IPS-18a (cell line): Measurements from ENCODE around the gene UVSSA.
"Not testable (repeated sequence)": the region's sequence is repeated elsewhere in the genome, so short reads cannot be mapped to it uniquely, and the experiment has no call there.

Experiments
- H3K27ac ChIP-seq: one replicate; pipeline ENCODE4 v1.5.1; 2013; ENCODE audit warnings: low read length
- H3K27me3 ChIP-seq: one replicate; pipeline ENCODE4 v1.6.1; 2013; ENCODE audit warnings: mild to moderate bottlenecking, low read length; ENCODE audit not compliant: control insufficient read depth, insufficient read depth
- H3K36me3 ChIP-seq: one replicate; pipeline ENCODE4 v1.6.1; 2013; ENCODE audit warnings: low read depth, low read length; ENCODE audit not compliant: control insufficient read depth
- H3K4me1 ChIP-seq: one replicate; pipeline ENCODE4 v1.6.1; 2013; ENCODE audit warnings: low read depth, low read length; ENCODE audit not compliant: control insufficient read depth
- H3K4me3 ChIP-seq: one replicate; pipeline ENCODE4 v1.5.1; 2013; ENCODE audit warnings: low read length
- H3K9ac ChIP-seq: one replicate; pipeline ENCODE4 v1.6.1; 2013; ENCODE audit warnings: mild to moderate bottlenecking, low read length, moderate library complexity
- H3K9me3 ChIP-seq: one replicate; pipeline ENCODE4 v1.6.1; 2013; ENCODE audit warnings: low read depth, low read length; ENCODE audit not compliant: control insufficient read depth

Gene UVSSA

GRCh38 chr4:1379801-1380331, 32.9 kb downstream of the UVSSA start:
- H3K27me3 ChIP-seq = no peaks in the 10 kb centered on the region
- no peaks in the 10 kb centered on the region for H3K4me1 ChIP-seq
- no peaks in the 10 kb centered on the region for H3K36me3 ChIP-seq
- no peak overlapping the region for H3K4me3 ChIP-seq
- H3K9ac ChIP-seq = no peak overlapping the region
- no peaks in the 10 kb centered on the region for H3K9me3 ChIP-seq
- no peak overlapping the region for H3K27ac ChIP-seq

- H3K9ac ChIP-seq = no peak overlapping the region
- H3K4me1 ChIP-seq = no peaks in the 10 kb centered on the region
- no peak overlapping the region for H3K4me3 ChIP-seq
- H3K27me3 ChIP-seq = no peaks in the 10 kb centered on the region
- no peak overlapping the region for H3K27ac ChIP-seq
- H3K36me3 ChIP-seq = no peaks in the 10 kb centered on the region
- no peaks in the 10 kb centered on the region for H3K9me3 ChIP-seq
Observed at GRCh38 chr4:1380368-1381151, 33.6 kb downstream of the UVSSA start.

- Histone ChIP-seq H3K27me3 (no peaks in the 10 kb centered on the region), H3K4me1 (no peaks in the 10 kb centered on the region), H3K9ac (no peak overlapping the region), H3K4me3 (no peak overlapping the region), H3K36me3 (peaks cover 5% of the 10 kb centered on the region), H3K27ac (no peak overlapping the region), H3K9me3 (no peaks in the 10 kb centered on the region)
Observed at GRCh38 chr4:1381181-1381621, 34.2 kb downstream of the UVSSA start.

GRCh38 chr4:1381944-1382541, 35.0 kb downstream of the UVSSA start:
- H3K36me3 ChIP-seq = peaks cover 9% of the 10 kb centered on the region
- no peaks in the 10 kb centered on the region for H3K9me3 ChIP-seq
- no peaks in the 10 kb centered on the region for H3K4me1 ChIP-seq
- H3K4me3 ChIP-seq = no peak overlapping the region
- H3K27ac ChIP-seq = no peak overlapping the region
- H3K9ac ChIP-seq = no peak overlapping the region
- H3K27me3 ChIP-seq = no peaks in the 10 kb centered on the region

GRCh38 chr4:1382776-1383727, 36.0 kb downstream of the UVSSA start:
- Histone ChIP-seq H3K4me3 (no peak overlapping the region), H3K4me1 (no peaks in the 10 kb centered on the region), H3K9ac (no peak overlapping the region)

GRCh38 chr4:1383728-1384591, 37.0 kb downstream of the UVSSA start:
- H3K27ac ChIP-seq = no peak overlapping the region
- H3K4me1 ChIP-seq = no peaks in the 10 kb centered on the region
- peaks cover 9% of the 10 kb centered on the region for H3K36me3 ChIP-seq
- no peak overlapping the region for H3K4me3 ChIP-seq
- H3K27me3 ChIP-seq = no peaks in the 10 kb centered on the region
- no peaks in the 10 kb centered on the region for H3K9me3 ChIP-seq
- H3K9ac ChIP-seq = no peak overlapping the region

More at GRCh38 chr4:1382776-1383727, 36.0 kb downstream of the UVSSA start:
- Histone ChIP-seq H3K9me3 (no peaks in the 10 kb centered on the region), H3K27me3 (no peaks in the 10 kb centered on the region), H3K27ac (no peak overlapping the region), H3K36me3 (peaks cover 9% of the 10 kb centered on the region)

GRCh38 chr4:1384675-1385372, 37.8 kb downstream of the UVSSA start:
- Histone ChIP-seq H3K4me3 (no peak overlapping the region), H3K4me1 (no peaks in the 10 kb centered on the region), H3K36me3 (peaks cover 9% of the 10 kb centered on the region)

GRCh38 chr4:1385373-1386340, 38.6 kb downstream of the UVSSA start:
- peaks cover 9% of the 10 kb centered on the region for H3K36me3 ChIP-seq
- no peaks in the 10 kb centered on the region for H3K9me3 ChIP-seq
- no peaks in the 10 kb centered on the region for H3K27me3 ChIP-seq
- H3K9ac ChIP-seq = no peak overlapping the region
- H3K4me3 ChIP-seq = no peak overlapping the region
- no peak overlapping the region for H3K27ac ChIP-seq
- no peaks in the 10 kb centered on the region for H3K4me1 ChIP-seq

More at GRCh38 chr4:1384675-1385372, 37.8 kb downstream of the UVSSA start:
- no peak overlapping the region for H3K9ac ChIP-seq
- H3K9me3 ChIP-seq = no peaks in the 10 kb centered on the region
- no peaks in the 10 kb centered on the region for H3K27me3 ChIP-seq
- H3K27ac ChIP-seq = no peak overlapping the region

GRCh38 chr4:1393363-1393762, 46.4 kb downstream of the UVSSA start:
- not testable (repeated sequence) for H3K27me3 ChIP-seq, H3K4me3 ChIP-seq, H3K4me1 ChIP-seq, H3K27ac ChIP-seq, H3K36me3 ChIP-seq, H3K9ac ChIP-seq
- peaks cover 15% of the 10 kb centered on the region for H3K9me3 ChIP-seq
